Activated CD8-positive, alpha-beta memory T cell treated with anti-CD3 and anti-CD28 coated beads, Interleukin-2, amount 10 ng/mL, durations not matched to agents 7 days and 5 days (primary cell): ENCODE data around the gene MAPKAPK2. TPM values are rescaled to one million over a fixed set of nuclear protein-coding genes. Genes with fewer than 3 reads are reported as not detected.

Source experiments
- ATAC-seq: fragments of 150-1000 bp; cut with Tn5 transposase; one replicate; pipeline ENCODE4 v1.10.0; 2021; ENCODE audit warnings: moderate library complexity
- CTCF ChIA-PET: fragments of 350-600 bp; sonication (Branson Sonifier 250); formaldehyde crosslinking; loops from one replicate; lab custom pipeline; 2021; ENCODE audit warnings: antibody characterized with exemption; lab: Charles Lee
- DNase-seq: peaks from one replicate; pipeline ENCODE4 v3.0.0-alpha.2; 2020
- H3K27ac Mint-ChIP-seq: one replicate; pipeline ENCODE4 v1.8.0; 2021; ENCODE audit warnings: mild to moderate bottlenecking, mixed read lengths
- H3K27me3 Mint-ChIP-seq: one replicate; pipeline ENCODE4 v1.8.0; 2021; ENCODE audit warnings: mixed read lengths
- H3K36me3 Mint-ChIP-seq: one replicate; pipeline ENCODE4 v1.8.0; 2021; ENCODE audit warnings: mild to moderate bottlenecking, mixed read lengths
- H3K4me1 Mint-ChIP-seq: one replicate; pipeline ENCODE4 v1.8.0; 2021; ENCODE audit warnings: mixed read lengths
- H3K4me3 Mint-ChIP-seq: one replicate; pipeline ENCODE4 v1.8.0; 2021; ENCODE audit warnings: mild to moderate bottlenecking, moderate library complexity, mixed read lengths
- H3K9me3 Mint-ChIP-seq: one replicate; pipeline ENCODE4 v1.8.0; 2022; ENCODE audit warnings: low read depth, mixed read lengths
- total RNA-seq, 2 experiments: library from RNA; stranded (reverse); gene quantifications; one replicate each; pipeline ENCODE4 v1.2.3, GENCODE V29; 2021

The MAPKAPK2 gene
- total RNA-seq, 2 experiments from 2014 or later = 85.7 to 93.8 TPM

DNA sequence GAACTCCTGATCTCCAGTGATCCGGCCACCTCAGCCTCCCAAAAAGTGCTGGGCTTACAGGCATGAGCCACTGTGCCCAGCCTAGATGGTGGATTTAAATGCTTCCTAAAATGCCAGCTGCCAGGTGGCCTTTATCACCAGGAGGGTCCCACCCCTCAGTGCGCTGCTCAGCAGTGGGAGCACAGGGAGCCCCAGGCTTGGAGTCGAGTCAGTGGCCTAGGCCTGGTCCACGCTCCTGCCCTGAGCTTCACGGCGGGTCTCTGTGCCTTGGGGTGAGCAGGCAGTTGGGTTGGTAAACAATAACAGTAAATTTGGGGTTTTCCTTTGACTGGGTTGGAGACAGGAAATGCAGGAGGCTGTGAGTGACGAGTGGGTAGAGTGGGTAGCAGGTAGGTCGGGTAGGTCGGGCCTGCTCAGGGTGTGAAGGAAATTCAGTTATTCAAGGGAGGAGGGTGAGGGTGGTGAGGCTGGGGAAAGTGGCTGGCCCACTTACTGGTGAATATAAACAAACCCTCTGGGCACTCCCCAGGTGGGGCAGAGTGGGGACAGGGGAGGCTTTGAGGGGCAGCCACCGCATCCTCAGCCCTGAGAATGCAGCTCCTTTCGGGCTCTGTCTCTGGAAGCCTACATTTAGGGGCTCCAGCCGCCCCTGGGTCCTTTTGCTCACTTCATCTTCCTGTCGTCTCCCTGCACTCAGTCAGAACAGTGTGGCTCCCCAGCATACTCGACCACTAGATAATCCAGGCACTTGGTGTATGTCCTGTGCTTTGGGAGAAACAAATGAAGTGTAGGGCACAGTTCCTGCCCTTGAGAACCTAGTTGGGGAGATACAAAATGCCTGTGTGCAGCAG is 52.4 kb downstream of the MAPKAPK2 start:
- H3K36me3 Mint-ChIP-seq = peaks cover 16% of the 10 kb centered on the region
- peak overlapping the region; percentile 75 for H3K27ac Mint-ChIP-seq
- ATAC-seq (peak; percentile 35), DNase-seq (peak; percentile 70)
- H3K4me3 Mint-ChIP-seq = no peak overlapping the region
- no peaks in the 10 kb centered on the region for H3K9me3 Mint-ChIP-seq
- peaks cover 8% of the 10 kb centered on the region for H3K27me3 Mint-ChIP-seq
- CTCF ChIA-PET = interaction anchor here (0.6 to 21.9 kb wide), 16 partner anchors 12 to 246 kb away, joined by 3 to 488 read pairs (median 10); partner anchors contain the start of gene IL19
- peaks cover 79% of the 10 kb centered on the region for H3K4me1 Mint-ChIP-seq

DNA sequence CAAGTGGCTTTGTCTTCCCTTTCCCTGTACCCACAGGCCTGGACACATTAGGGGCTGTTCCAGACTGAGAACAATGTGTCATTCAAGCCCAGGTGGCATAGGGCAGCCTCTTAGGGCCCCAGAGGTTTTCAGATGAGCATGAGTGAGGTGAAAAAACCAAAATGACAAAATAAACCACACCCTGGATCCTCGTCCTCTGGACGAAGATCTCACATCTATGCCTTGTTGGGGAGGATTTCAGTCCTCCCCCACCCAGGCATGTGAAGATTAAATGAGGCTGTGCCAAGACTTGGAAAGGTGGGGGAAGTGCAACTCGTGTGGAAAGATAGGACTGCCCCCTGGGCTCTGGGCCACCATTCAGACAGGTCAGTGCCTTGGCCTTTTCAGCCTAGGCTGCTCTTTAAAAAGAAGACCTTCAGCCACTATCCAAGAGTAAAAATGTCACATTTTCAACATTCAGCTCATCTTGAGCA is 53.1 kb downstream of the MAPKAPK2 start:
- ATAC-seq = peak; percentile 27
- H3K4me3 Mint-ChIP-seq = no peak overlapping the region

DNA sequence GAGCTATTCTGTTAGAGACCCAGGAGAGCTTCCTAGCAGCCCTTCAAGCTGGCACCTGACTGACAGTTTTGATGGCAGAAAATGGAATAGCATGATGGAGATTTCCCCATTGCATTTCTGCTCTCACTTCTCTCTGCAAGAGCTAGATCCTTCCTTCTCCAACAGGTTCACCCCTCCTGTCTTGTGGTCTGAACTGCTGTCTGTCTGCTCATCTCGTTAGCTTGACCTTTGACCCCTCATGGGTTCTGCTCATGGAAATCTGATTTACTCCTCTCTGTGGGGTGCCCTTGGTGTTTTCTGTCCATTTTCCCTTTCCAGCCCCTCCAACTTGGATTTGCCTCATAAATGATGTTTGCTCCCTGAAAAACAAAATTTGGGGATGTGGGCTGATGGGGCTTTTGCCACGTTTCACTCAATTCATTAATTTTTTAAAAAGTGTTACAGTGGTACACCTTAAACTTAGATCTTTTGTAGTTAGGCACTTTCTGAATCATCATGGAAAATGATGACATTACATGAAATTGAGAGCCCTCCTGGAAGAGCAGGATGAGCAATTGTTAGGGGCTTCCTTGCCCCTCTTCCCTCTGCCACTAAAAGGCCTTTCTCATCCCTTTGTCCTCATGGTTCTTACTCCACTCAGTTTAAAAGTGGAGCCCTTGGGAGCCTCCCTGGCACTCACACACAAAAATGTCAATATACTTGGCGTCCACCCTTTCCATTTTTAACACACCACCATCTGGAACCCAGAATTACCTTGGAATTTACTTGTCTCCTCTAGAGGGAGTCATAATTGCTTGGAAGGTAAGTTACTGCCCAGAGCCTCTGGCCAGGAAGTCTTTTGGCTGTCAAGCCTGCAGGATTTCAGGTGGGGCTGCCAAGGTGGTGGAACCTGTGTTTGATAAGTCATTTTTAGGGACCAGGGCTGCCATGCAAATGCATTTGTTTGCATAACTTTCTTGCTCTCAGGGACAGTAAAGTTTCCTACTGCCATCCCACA is 54.0 kb downstream of the MAPKAPK2 start:
- Mint-ChIP-seq H3K27me3 (peaks cover 8% of the 10 kb centered on the region), H3K27ac (peak overlapping the region; percentile 84), H3K36me3 (peaks cover 6% of the 10 kb centered on the region), H3K9me3 (no peaks in the 10 kb centered on the region), H3K4me3 (peak overlapping the region; percentile 17), H3K4me1 (peaks cover 95% of the 10 kb centered on the region)
- no peak for DNase-seq
- ATAC-seq = no peak
- CTCF ChIA-PET = interaction anchor here (0.8 to 21.9 kb wide), 21 partner anchors 8 to 186 kb away, joined by 3 to 488 read pairs (median 7); partner anchors contain the start of gene IL19

More for the DNA sequence above, 53.1 kb downstream of the MAPKAPK2 start:
- Mint-ChIP-seq H3K9me3 (no peaks in the 10 kb centered on the region), H3K4me1 (peaks cover 86% of the 10 kb centered on the region), H3K36me3 (peaks cover 12% of the 10 kb centered on the region), H3K27ac (peak overlapping the region; percentile 62), H3K27me3 (peaks cover 8% of the 10 kb centered on the region)
- no peak for DNase-seq
- CTCF ChIA-PET = interaction anchor here (0.8 to 21.9 kb wide), 9 partner anchors 13 to 187 kb away, joined by 3 to 488 read pairs (median 6); partner anchors contain the start of gene IL19

DNA sequence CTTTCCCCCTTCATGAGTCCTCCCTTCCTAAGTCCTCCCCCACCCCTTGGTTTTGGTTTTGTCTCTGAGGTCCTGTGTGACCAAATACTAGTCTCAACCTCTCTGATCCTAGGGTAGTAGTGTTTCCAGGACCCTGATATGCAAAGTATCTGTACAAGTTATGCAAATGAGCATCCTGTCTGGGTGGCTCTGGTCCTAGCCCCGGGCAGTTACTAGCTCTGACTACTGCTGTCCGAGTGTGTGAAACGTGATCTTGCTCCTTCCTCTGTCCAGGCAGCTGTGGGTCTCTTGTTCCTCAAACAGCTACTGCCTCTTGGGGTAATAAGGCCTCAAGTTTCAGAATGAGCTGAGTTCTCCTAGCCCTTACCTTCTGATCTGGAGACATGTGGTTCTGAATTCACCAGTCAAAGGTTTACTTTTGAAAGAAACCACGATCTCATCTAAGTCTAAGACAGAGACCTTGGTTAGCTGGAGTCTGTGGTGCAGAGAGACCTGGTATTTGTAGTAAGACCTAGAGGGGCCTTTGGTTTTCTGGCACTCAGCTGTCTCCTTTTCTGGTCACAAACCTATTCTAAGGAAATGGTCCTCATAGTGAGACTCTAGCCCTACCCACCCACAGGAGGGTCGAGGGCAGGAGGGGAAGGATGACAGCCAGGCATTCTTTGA is 54.8 kb downstream of the MAPKAPK2 start:
- Mint-ChIP-seq H3K9me3 (no peaks in the 10 kb centered on the region), H3K27ac (peak overlapping the region; percentile 84), H3K27me3 (peaks cover 11% of the 10 kb centered on the region), H3K4me3 (peak overlapping the region; percentile 17), H3K4me1 (peaks cover 96% of the 10 kb centered on the region), H3K36me3 (peaks cover 6% of the 10 kb centered on the region)
- peak; percentile 77 for DNase-seq
- ATAC-seq = peak; percentile 76
- CTCF ChIA-PET = interaction anchor here (0.8 to 4.8 kb wide), 20 partner anchors 9 to 243 kb away, joined by 3 to 47 read pairs (median 4); no protein-coding TSS in a partner anchor

DNA sequence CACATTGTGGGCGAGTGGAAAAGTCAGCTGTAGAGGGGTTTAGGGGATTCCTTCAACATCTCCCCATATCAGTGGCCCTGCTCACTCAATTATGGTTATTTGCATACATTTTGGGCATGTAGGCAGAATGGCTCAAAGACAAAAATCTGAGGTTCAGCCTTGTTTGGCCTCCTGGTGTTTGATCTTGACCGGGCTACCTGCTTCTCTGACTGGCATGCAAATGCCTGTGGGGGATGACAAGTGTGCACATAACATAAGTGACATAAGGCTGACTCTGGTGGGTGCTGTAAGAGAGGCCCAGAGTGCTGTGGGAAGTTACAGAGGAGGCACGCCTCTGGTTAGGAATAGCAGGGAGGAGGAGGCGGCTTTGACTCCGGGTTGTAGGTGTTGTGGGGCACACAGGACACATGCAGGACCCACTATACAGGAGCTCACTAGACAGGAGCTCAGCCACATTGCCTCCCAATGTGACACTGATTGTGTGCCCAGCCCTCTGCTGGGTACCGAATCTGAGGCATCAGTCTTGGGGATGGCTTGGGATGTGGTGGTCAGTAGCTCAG is 56.5 kb downstream of the MAPKAPK2 start:
- Mint-ChIP-seq H3K27me3 (peaks cover 14% of the 10 kb centered on the region), H3K9me3 (no peaks in the 10 kb centered on the region), H3K27ac (no peak overlapping the region), H3K4me3 (no peak overlapping the region), H3K4me1 (peaks cover 90% of the 10 kb centered on the region), H3K36me3 (peaks cover 3% of the 10 kb centered on the region)
- DNase-seq = no peak
- CTCF ChIA-PET = interaction anchor here (1.1 to 4.8 kb wide), 4 partner anchors 15 to 171 kb away, joined by 3 to 47 read pairs (median 20); no protein-coding TSS in a partner anchor
- ATAC-seq = no peak

DNA sequence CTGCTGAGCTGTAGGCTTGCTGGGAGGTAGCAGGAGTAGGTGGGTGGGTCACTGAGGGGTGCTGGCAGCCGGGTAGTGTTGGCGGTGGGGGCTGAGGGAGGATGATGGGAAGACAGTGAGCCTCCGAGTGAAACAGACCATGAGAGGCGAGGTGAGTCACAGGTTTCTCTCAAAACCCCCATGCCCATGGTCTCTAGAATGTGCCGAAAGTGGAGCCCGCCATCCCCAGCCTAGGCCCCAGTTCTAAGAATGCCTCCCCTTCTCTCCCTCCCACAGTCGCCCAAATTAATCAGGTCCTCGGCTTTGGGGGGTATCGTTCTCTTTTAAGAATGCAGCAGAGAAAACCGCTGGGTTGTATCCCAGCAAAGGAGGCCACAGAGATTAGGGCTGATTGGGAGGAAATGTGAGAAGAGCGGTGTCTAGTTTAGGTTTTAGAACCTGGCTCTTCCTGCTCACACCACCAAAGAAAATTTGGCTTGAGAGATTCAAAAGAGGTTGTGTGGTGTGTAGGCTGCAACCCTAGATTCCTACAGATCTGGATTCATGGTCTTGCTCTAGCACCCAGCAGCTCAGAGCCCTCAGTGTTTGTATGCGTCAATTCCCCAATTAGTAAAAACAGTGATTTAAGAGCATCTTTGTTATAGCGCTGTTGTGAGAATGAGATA is 58.1 kb downstream of the MAPKAPK2 start:
- Mint-ChIP-seq H3K36me3 (peaks cover 8% of the 10 kb centered on the region), H3K9me3 (no peaks in the 10 kb centered on the region), H3K27ac (peak overlapping the region; percentile 63), H3K4me1 (peaks cover 77% of the 10 kb centered on the region), H3K4me3 (no peak overlapping the region), H3K27me3 (peaks cover 18% of the 10 kb centered on the region)
- ATAC-seq (peak; percentile 18), DNase-seq (peak; percentile 59)
- CTCF ChIA-PET = interaction anchor here (0.8 to 4.8 kb wide), 6 partner anchors 8 to 170 kb away, joined by 3 to 47 read pairs (median 12); no protein-coding TSS in a partner anchor

DNA sequence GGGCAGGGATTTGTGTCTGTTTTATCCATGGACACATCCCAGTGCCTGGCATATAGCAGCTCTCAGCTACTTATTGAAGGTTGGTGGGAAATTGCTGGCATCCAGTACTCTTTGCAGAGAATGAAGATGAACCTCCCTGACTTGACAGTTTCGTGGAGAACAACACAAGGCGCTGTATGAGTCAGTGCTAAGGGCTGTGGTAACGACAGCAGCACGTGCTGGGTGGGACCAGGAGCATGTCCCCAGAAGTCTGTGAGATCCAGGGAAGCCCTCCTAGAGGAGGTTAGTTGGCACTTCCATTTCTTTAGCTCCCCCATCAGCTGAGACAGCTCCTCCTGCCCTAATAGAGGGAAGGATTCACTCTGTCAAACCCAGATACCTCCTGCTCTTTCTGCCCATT is 60.0 kb downstream of the MAPKAPK2 start:
- peak; percentile 72 for DNase-seq

DNA sequence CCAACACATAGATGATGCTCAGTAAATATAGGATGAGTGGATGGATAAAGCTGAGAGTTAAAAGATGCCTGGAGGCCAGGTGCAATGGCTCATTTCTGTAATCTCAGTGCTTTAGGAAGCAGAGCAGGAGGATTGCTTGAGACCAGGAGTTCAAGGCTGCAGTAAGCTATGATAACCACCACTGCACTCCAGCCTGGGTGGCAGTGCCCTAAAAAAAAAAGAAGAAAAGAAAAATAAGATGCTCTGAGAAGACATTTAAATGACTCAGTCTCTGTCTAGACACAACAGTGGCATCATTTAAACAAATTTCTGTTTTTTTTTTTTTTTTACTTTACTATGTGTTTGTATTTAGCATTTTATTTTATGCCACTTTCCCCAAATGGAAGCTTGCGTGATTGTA is 60.6 kb downstream of the MAPKAPK2 start:
- peak; percentile 2 for ATAC-seq
- Mint-ChIP-seq H3K9me3 (no peaks in the 10 kb centered on the region), H3K4me1 (peaks cover 60% of the 10 kb centered on the region), H3K4me3 (no peak overlapping the region), H3K27me3 (peaks cover 36% of the 10 kb centered on the region), H3K36me3 (peaks cover 7% of the 10 kb centered on the region), H3K27ac (no peak overlapping the region)
- CTCF ChIA-PET = interaction anchor here (0.9 to 3.2 kb wide), 13 partner anchors 10 to 167 kb away, joined by 3 to 19 read pairs (median 4); partner anchors contain the start of gene IL19
- DNase-seq = no peak

More for the DNA sequence above, 60.0 kb downstream of the MAPKAPK2 start:
- ATAC-seq = peak; percentile 65
- peaks cover 32% of the 10 kb centered on the region for H3K27me3 Mint-ChIP-seq
- peaks cover 7% of the 10 kb centered on the region for H3K36me3 Mint-ChIP-seq
- H3K27ac Mint-ChIP-seq = no peak overlapping the region
- no peaks in the 10 kb centered on the region for H3K9me3 Mint-ChIP-seq
- no peak overlapping the region for H3K4me3 Mint-ChIP-seq
- peaks cover 65% of the 10 kb centered on the region for H3K4me1 Mint-ChIP-seq
- CTCF ChIA-PET = interaction anchor here (0.9 to 3.2 kb wide), 14 partner anchors 8 to 238 kb away, joined by 3 to 19 read pairs (median 4); partner anchors contain the start of genes IL10 and IL19

DNA sequence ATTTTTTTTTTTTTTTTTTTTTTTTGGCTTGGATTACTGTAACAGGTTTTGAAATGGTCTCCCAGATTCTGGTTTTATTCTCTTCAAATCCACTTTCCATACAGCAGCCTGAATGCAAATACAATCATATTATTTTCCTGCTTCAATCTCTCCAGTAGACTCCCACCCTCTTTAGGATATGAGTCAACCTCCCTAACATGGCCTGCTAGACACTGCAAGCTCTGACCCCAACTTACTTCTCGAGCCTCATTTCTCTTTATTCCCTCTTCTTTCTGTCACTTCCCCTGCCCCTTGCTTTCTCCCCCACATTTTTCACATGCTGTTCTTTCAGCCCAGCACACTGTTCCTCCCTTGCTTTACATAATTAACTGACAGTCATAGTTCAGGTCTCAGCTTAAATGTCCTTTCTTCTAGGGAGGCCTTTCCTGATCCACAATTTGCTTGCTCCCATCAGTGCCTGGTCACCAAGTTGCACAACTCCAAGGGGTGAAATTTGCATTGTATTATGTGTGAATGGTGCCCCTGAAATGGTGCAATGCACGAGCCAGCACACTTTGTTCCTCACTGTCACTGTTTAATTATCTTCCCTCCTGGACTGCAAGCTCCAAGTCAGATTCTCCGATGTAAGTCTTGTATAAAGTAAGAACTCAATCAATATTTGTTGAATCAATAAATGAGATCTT is 63.8 kb downstream of the MAPKAPK2 start:
- H3K4me1 Mint-ChIP-seq = peaks cover 29% of the 10 kb centered on the region
- H3K27ac Mint-ChIP-seq = no peak overlapping the region
- DNase-seq = no peak
- H3K4me3 Mint-ChIP-seq = no peak overlapping the region
- H3K27me3 Mint-ChIP-seq = peaks cover 38% of the 10 kb centered on the region
- H3K36me3 Mint-ChIP-seq = peaks cover 7% of the 10 kb centered on the region
- no peak for ATAC-seq
- H3K9me3 Mint-ChIP-seq = no peaks in the 10 kb centered on the region
- CTCF ChIA-PET = interaction anchor here (0.8 to 2.6 kb wide), 6 partner anchors 18 to 57 kb away, joined by 3 to 6 read pairs (median 5); no protein-coding TSS in a partner anchor

DNA sequence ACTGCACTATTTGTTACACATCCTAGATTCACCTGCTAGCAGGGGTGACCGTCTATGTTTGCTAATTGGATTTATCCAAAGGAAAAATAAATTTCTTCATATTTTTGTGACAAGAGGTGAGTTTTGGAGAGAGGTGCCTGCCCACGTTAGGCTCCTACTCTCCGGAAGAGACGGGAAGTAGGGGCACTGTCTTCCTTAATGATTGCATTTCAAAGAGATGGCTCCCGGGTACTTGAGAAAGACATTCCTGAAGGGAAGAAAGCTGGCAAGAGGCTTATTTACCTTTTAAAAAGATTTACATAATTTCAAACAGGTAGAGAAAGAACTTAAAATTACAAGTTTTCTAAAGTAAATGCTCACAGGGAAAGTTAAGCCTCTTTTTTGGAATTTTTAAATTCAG is 67.2 kb downstream of the MAPKAPK2 start:
- H3K27me3 Mint-ChIP-seq = peaks cover 39% of the 10 kb centered on the region
- no peak overlapping the region for H3K27ac Mint-ChIP-seq
- DNase-seq = no peak
- H3K4me3 Mint-ChIP-seq = no peak overlapping the region
- H3K36me3 Mint-ChIP-seq = peaks cover 21% of the 10 kb centered on the region
- CTCF ChIA-PET = interaction anchor here (1.2 kb wide), 1 partner anchor 12 kb away, joined by 3 read pairs; no protein-coding TSS in a partner anchor
- ATAC-seq = no peak
- H3K9me3 Mint-ChIP-seq = no peaks in the 10 kb centered on the region
- peaks cover 22% of the 10 kb centered on the region for H3K4me1 Mint-ChIP-seq

DNA sequence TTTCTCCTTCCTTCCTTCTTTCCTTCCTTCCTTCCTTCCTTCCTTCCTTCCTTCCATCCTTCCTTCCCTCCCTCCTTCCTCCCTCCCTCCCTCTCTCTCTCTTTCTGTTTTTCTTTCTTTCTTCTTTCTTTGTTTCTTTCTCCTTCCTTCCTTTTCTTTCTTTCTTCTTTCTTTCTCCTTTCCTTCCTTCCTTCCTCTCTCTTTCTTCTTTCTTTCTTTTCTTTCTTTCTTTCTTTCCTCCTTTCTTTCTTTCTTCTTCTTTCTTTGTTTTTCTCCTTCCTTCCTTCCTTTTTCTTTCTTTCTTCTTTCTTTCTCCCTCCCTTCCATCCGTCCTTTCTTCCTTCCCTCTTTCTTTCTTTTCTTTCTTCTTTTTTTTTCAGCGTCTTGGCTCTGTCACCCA is 67.8 kb downstream of the MAPKAPK2 start:
- Mint-ChIP-seq H3K27ac (no peak overlapping the region), H3K27me3 (peaks cover 39% of the 10 kb centered on the region), H3K36me3 (peaks cover 19% of the 10 kb centered on the region), H3K4me3 (no peak overlapping the region), H3K9me3 (no peaks in the 10 kb centered on the region), H3K4me1 (peaks cover 22% of the 10 kb centered on the region)
- DNase-seq (no peak), ATAC-seq (no peak)
- CTCF ChIA-PET = interaction anchor here (0.9 to 1.3 kb wide), 5 partner anchors 8 to 159 kb away, joined by 3 to 4 read pairs (median 4); no protein-coding TSS in a partner anchor
